Stimulated activated CD4-positive, alpha-beta T cell treated with anti-CD3 and anti-CD28 coated beads, TNF-alpha, amount 100 ng/mL, for 24 hours (primary cell): Measurements from ENCODE around the gene CLGN.

Source experiments
- DNase-seq, 3 experiments: peaks; one replicate each; pipeline ENCODE4 v3.0.0-alpha.2; 2020; ENCODE audit warnings: low read depth in 3 of 3

Gene CLGN

DNA sequence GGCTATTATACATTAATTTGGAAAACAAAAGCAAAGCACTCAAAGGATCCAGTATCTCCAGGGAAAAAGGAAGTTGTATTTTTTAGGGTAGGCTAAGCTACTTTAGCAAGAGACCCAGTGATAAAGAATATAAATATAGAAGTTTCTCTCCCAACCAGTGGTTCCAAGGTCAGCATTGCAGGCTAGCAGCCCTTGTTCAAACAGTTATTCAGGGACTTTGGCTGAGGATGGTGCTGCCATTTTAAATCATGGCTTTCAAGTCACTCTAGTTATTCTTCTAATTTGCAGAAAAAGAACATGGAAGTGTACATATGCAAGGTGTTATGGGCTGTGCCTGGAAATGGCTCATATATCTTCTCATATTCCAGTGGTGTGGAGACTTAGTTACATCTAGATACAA, 44.7 kb downstream of the CLGN start:
- no peak for DNase-seq

DNA sequence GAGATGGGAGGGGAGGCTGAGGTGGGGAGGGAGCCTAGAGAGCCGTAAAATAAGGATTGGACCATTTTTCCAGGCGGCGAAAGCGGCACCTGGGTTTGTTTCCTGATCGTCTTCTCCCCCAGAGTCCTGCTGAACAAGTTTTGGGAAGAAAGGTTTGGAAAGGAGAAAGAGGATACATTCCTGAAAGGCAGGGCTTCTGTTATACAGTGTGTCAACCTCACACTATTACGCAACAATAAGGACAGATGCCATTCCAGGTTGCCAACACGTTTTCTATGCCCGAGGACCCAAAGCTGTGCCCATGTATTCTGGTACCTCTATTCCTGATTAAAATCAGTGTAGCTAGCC, 53.3 kb downstream of the CLGN start:
- no peak for DNase-seq

- peak; percentile 94 to 98 (median 98) for DNase-seq
Measured at GRCh38 chr4:140373328-140374129, 53.9 kb downstream of the CLGN start, which contains the start of gene SCOC. SCOC (plus strand) TSS chr4:140373646; CDS start chr4:140379171, 5,525 bp downstream.

DNA sequence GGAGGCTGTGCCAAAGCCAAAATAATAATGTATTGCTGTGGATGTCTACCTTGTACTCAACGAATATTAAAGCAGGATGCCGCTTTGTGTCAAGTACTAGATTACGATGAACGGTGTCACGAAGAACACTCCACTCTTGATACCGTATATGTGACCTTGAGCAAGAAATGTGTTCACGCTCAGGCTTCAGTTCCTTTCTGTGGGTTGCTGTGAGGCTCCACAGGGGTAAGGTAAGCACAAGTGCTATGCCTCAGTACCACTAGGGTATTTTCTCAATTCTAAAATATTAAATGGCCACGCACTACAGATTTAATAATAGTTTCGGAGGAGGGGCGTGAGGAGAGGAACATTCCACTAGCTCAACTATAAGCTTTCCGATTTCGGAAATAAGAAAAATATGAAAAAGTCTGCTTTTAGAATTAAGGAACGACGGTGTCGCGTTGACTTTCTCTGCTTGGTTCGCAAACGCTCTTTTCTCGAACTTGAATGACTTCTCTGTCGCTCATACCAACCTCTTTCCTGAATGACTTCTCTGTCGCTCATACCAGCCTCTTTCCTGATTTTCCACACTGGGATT, 54.6 kb downstream of the CLGN start:
- no peak for DNase-seq

DNA sequence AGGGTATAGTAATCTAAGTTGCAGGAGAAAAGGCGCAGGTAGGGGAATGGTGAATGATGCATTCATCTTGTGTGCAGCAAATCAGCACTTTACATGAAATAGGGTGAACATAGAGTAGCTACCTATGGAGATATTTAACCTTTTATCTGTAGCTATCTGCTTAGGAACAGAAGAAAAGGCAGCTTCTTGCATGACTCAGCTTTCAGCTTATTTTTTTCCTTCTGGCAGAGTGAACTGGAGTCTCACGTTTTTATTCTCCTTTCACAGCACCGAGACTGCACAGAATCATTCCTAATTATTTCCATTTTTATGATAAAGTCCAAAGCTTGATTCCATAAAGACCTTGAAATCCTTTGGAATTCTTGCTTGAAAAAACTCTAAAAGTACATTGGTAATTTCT, 58.8 kb downstream of the CLGN start:
- DNase-seq: no peak

DNA sequence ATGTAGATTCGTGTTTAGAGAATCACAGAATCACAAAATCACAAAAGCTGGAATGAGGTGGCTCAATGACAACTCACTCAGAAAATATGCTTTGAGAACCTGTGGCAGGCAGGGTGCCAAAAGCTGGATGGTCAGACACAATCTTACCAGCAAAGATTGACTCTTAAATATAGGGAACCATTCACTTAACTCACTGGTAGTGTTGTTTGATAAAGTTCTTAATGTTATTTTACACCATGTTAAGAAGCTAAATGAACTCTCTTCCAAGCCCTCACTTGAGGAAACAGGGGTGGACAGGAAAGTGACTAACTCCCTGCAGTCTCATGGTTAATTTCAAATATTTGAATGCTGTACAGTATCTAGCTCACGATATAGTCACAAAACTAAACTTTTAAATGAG, 59.7 kb downstream of the CLGN start:
- no peak for DNase-seq

GRCh38 chr4:140363558-140363957, 63.9 kb downstream of the CLGN start:
- no peak for DNase-seq

DNA sequence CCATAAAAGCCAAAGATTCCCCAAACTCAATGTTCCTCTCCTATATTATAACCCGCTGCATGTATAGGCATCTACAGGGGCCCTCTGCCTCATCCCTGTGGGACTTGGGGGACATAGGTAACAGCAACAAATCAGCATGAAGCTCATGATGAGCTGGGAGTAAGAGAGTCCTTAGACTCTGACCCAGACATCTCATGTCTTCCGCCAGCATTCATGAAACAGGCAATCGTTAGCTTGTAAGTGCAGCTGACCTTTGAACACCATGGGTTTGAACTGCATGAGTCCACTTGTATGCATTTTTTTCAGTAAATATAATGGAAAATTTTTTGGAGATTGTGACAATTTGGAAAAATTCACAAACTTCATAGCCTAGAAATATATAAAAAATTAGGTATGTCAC, 64.4 kb downstream of the CLGN start:
- DNase-seq: no peak

DNA sequence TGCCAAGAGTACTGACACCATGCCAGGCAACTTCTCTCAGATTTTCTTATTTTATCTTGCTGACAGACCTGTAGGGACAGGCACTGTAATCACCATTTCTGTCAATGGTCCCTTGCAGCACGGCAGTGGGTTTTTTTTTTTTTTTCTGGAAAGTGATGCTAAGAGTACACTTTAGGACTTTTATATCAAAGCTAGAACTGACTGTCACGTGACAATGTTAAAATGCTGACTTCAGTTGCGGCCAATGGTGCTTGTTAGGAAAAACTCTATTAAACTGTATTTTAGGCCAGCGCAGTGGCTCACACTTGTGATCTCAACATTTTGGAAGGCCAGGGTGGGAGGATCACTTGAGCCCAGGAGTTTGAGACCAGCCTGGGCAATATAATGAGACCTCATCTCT, 66.3 kb downstream of the CLGN start:
- no peak for DNase-seq

- peak; percentile 63 to 74 (median 66) for DNase-seq
Measured at GRCh38 chr4:140359562-140360427, 67.7 kb downstream of the CLGN start.

- no peak for DNase-seq
Measured at GRCh38 chr4:140358281-140358680, 69.2 kb downstream of the CLGN start.

DNA sequence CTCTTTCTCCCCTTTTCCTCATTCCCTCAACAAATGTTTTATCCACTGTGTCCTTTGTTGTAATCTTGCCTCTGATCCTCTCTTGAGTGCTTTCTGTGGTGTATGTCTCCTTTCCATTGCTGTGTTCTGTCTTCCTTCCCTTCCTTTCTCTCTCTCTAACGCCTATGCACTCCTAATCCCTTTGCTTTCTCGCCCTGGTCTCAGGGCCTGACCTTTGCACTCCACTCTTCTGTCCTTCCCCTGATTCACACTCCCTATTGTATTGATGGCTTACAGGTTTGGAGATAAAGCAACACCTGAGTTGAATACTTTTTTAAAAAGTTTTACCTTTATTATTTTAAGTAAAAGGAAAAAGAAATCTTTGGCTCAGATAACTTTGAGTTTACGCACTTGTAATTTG, 69.6 kb downstream of the CLGN start:
- no peak for DNase-seq

DNA sequence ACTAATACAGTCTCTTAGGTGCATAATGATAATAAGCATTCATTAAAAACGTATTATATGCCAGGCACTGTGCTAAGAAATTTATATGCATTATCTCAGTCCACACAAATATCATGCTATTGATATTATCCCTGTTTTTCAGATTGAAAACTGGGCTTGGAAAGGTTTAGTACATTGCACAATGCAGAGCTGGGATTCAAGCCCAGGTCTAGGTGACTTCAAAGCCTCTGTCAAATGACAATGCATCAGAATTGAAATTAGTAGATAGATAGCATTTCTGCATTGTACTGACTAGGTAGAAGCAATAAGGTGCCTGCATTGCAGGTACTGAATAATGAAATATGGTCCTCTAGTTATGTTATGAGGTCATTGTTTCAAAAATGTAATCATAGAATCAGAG, 72.2 kb downstream of the CLGN start:
- no peak for DNase-seq

- DNase-seq: no peak
Measured at GRCh38 chr4:140353786-140354185, 73.7 kb downstream of the CLGN start.

DNA sequence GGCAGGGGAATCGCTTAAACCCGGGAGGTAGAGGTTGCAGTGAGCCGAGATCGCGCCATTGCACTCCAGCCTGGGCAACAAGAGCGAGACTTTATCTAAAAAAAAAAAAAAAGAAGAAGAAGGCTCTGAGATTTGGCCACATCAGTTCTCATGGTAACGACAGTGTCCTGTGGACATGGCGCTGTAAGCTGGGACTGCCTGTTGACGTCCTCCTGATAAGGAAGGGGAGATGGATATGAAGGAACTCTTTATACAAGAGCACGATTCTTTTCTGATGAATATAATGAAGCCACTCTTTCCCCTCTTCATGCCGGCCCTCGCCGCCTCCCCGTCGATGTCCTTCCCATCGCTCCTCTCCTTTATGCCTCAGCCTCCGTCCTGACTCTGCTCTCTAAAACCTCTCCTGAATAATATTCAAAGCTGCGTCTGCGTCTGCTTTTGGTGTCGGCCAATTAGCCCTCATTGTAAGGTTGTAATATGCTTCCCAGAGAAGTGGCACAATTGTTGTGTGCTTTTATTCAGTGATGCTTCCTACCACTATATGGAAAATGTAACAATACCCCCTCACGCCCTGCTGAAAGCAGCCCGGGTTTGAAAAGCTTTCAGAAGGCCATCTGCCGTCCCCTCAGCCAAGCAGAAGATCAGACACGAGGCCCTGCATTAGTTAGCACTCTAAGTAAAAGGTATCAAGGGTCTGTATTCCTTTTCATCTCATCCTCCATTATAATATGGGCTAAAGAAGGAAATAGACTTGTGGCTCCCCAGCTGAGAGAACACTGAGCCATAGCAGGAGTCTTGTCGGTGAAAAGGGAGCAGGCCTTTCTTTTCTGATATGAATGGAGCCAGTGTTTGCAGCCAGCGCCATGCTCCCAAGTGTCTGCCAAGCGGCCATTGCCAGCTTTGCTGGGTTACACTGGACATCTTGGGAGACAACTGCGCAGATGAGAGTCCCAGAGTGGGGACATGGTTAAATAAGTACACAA, 76.1 kb downstream of the CLGN start:
- DNase-seq: no peak

- DNase-seq: no peak
Measured at GRCh38 chr4:140349816-140350215, 77.6 kb downstream of the CLGN start.

GRCh38 chr4:140346136-140346535, 81.3 kb downstream of the CLGN start:
- no peak for DNase-seq

- DNase-seq: no peak
Measured at GRCh38 chr4:140344621-140345020, 82.8 kb downstream of the CLGN start.

- DNase-seq: no peak
Measured at GRCh38 chr4:140344101-140344500, 83.3 kb downstream of the CLGN start.

DNA sequence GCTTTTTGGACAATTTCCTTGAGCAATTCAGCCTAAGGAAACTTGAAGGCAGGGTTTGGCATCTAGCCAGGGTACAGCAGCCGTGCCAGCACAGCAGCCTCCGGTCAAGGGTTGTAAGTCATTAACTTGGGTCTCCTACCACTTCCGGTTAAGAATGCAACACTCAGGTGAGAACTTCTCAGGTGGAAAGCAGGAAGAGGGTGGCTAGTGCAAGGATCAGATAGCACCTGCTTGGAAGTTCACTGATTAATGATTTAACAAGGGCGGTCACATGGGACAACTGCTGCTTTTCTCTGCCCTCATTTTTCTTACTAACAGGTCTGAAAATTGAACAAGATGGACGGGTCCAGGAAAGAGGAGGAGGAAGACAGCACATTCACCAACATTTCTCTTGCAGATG, 84.1 kb downstream of the CLGN start:
- no peak for DNase-seq

- no peak for DNase-seq
Measured at GRCh38 chr4:140342620-140343019, 84.8 kb downstream of the CLGN start.
